Limb (tissue), 2 donors: ENCODE data around the gene KLRC4.
A peak's percentile ranks its signal among the peaks of the same experiment; 100 is the strongest.
"Not testable (repeated sequence)": the region's sequence is repeated elsewhere in the genome, so short reads cannot be mapped to it uniquely, and the experiment has no call there.

Experiments used
- DNase-seq, 2 donors: peaks; one replicate each; pipeline ENCODE4 v3.0.0-alpha.2; 2016; ENCODE audit errors: extremely low spot score in 2 of 2

Gene KLRC4, protein sequence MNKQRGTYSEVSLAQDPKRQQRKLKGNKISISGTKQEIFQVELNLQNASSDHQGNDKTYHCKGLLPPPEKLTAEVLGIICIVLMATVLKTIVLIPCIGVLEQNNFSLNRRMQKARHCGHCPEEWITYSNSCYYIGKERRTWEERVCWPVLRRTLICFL

DNA sequence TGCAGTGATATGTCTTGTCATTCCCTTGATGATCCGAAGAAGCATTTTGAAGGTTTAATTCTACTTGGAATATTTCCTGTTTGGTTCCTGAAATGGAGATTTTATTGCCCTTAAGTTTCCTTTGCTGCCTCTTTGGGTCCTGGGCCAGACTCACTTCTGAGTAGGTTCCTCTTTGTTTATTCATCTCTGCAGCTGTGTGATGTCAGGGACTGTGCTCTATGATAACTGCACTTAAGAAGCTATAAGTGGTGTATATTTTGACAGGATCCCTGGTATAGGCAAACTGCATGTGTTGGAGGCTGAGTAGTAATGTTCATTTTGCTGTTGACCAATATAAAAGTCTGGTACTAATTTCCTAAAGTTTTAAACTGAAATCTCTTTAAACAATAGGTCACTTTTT, at the start of gene KLRC4:
TSS of gene KLRC4 (minus strand) at position 366 of the 400 bp plus-strand sequence. CDS start at position 184, 182 bp downstream.
- no peak for DNase-seq

DNA sequence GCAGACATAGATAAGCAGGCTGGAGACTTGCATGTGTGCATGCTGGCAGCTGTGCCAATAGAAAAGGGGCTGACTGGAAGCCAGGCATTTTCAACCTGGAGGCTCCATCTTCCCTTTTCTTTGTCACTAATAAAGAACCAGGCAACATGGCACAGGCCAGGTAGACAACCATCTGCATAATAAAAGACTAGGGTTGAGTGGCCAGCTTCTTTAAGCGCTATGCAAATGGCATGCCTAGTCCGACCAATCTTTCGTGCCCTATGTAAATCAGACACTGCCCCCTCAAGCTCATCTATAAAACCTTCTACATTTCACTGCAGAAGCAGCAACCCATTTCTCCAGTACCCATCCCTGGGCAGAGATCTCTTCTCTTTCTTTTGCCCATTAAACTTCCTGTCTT, 48.2 kb upstream of the KLRC4 start:
- DNase-seq: no peak

DNA sequence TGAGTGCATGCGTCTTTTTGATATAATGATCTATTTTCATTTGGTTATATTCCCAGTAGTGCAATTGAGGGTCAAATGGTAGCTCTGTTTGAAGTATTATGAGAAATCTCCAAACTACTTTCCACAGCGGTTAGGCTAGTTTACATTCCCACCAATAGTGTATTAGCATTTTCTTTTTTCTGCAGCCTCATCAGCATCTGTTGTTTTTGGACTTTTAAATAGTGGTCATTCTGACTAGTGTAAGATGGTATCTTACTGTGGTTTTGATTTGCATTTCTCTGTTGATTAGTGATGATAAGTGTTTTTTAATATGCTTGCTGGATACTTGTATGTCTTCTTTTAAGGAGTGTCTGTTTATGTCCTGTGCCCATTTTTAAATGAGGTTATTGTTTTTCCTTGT, 47.3 kb upstream of the KLRC4 start:
- no peak for DNase-seq

DNA sequence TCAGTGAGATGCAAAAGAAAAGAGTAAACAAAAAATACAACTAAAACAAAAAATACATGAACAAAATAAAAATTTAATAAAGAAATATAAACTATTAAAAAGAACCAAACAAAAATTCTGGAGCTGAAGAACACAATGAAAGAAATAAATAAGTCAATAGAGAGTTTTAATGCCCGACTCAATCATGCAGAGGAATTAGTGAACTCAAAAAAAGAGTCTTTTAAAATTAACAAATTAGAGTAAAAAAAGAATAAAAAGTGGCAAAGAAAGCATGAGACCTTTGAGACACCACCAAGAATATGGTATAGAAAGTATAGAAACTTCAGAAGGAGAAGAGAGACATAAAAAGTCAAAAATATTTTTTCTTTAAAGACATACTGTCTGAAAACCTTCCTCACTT, 46.2 kb upstream of the KLRC4 start:
- DNase-seq: no peak

DNA sequence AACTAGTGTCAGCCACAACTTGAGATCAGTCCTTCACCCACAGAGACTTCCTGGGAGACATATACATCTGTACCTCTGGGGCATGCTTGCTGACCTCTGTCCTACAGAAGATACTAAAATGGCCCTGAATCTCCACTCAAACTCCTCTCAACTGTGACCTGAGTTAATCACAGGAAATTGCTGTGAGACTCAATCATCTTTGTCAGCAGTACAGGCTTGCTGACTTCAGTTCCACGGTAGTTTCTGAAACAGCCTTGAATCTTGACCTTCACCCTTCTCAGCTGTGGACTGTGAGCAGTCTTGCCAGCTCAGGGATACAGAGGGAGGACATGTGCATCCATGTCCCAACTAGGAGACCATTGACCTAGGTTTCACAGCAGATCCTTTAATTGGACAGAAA, 45.0 kb upstream of the KLRC4 start:
- DNase-seq: no peak

DNA sequence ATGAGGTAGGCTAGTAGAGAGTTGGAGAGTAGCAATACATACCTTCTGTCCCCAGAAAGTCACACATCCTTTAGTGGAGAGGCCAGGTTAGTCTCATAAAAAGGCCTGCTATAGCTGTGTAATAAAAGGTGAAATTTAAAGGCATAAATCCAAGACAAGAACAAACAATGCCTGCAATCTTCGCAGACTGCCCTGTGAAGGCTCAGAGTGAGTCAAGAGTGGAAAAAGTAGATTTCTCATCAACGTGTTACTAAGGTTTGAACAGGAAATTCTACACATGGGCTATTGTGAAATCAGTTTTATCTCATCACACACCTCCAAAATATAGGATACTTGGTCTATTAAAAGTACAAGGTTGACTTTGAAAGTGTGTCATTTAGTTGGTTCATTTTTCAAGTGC, 43.6 kb upstream of the KLRC4 start, which contains the start of gene KLRC1:
TSS of gene KLRC1 (minus strand) at position 222 of the 400 bp plus-strand sequence. CDS start 2,221 bp downstream, outside the sequence.
- no peak for DNase-seq

DNA sequence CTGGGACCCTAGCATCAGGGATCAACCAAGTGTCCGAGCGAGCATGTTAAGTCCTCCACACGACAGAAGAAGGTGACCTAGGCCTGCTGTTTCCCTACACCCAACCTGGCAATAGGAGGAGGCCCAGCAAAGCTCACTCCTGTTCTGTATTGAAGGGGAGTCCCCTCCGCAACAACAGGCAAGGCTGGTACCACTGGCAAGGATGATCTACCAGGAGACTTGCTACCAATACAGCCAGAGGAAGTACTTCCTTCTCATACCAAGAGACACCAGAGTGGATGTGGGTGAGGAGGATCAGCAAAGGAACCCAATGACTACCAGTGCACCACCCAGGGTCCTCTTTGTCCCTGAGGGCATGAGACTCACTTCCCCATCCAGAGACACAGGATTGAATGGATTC, 38.7 kb upstream of the KLRC4 start:
- DNase-seq: no peak

DNA sequence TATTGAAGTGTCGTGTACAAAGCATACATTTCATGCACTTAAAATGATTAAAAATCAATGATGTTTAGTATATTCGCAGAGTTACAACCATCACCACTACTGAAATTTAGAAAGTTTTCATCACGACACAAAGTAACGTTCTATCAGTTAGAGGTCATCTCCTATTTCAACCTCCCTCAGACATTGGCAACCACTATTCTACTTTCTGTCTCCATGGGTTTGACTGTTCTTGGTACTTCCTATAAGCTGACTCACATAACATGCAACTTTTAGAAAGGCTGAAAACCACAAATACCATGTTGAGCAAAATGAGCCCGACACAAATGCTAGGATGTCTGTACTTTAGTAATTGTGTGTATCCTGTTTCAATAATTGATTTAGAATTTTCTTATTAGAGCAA, 36.5 kb upstream of the KLRC4 start:
- DNase-seq: not testable (repeated sequence)

DNA sequence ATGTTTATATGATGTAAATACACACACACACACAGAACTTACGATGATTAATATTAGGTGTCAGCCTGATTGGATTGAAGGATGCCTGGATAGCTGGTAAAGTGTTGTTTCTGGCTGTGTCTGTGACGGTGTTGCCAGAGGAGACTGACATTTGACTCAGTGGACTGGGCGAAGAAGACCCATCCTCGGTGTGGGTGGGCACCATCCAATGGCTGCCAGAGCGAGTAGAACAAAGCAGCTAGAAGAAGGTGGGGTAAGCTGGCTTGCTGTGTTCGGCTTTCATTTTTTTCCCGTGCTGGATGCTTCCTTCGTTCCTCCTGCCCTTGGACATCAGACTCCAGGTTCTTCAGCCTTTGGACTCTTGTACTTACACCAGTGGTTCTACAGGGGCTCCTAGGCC, 31.6 kb upstream of the KLRC4 start:
- peak in 1 of 2 donors; percentile 13 for DNase-seq

DNA sequence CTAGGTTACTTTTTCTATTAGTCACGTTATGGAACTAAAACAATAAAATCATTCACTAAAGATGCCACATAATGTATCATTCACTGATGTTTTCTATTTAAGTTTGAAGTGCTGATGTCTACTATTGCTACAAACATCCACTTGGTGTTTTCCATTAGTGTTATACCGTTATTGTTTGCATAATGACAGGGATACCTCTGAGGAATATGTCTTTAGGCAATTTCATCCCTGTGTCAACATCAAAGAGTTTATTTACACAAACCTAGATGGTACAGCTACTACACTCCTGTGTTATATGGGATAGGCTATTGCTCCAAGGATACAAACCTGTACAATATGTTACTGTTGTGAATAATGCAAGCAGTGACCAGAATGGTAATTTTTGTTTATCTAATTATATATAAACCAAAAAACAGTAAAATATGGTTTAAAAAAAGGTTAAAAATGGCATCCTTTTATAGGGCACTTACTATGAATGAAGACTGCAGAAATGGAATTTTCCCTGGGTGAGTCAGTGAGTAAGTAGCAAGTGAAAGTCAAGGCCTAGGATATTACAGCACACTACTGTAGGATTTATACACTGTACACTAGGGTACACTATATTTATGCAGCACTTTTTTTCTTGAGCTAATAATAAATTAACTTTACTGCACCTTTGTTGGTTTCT, 30.2 kb upstream of the KLRC4 start:
- not testable (repeated sequence) for DNase-seq

DNA sequence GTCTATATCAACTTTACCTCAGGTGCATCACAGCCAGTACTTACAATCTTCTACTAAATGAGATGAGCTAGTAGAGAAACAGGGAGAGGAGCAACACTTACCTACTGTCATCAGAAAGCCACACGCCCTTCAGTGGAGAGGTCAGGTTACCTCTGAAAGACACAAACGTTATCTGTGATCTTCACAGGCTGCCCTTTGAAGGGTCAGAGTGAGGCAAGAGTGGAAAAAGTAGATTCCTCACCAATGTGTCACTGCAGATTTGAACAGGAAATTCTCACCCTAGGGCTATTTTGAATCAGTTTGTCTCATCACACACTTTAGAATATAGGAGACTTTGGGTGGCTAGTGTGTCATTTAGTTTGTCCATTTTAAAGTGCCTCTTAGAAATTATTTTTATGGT, 28.0 kb upstream of the KLRC4 start:
- DNase-seq: not testable (repeated sequence)

DNA sequence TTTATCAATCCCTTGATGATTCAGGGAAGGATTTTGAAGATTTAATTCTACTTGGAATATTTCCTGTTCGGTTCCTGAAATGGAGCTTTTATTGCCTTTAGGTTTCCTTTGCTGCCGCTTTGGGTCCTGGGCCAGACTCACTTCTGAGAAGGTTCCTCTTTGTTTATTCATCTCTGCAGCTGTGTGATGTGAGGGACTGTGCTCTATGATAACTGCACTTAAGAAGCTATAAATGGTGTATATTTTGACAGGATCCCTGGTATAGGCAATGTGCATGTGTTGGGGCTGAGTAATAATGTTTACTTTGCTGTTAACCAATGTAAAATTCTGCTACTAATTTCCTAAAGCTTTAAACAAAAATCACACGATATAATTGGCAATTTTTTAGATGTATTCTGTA, 26.3 kb upstream of the KLRC4 start, which contains the start of gene KLRC2:
TSS of gene KLRC2 (minus strand) at position 195 of the 400 bp plus-strand sequence. CDS start at position 171, 24 bp downstream.
- peak; percentile 6 to 24 for DNase-seq

DNA sequence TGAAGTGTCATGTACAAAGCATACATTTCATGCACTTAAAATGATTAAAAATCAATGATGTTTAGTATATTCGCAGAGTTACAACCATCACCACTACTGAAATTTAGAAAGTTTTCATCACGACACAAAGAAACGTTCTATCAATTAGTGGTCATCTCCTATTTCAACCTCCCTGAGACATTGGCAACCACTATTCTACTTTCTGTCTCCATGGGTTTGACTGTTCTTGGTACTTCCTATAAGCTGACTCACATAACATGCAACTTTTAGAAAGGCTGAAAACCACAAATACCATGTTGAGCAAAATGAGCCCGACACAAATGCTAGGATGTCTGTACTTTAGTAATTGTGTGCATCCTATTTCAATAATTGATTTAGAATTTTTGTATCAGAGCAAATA, 21.1 kb upstream of the KLRC4 start:
- DNase-seq: not testable (repeated sequence)

DNA sequence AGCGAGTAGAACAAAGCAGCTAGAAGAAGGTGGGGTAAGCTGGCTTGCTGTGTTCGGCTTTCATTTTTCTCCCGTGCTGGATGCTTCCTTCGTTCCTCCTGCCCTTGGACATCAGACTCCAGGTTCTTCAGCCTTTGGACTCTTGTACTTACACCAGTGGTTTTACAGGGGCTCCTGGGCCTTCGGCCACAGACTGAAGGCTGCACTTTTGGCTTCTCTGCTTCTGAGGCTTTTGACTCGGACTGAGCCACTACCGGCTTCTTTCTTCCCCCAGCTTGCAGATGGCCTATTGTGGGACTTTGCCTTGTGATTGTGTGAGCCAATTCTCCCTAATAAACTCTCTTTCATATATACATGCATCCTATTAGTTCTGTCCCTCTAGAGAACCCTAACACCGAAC, 16.4 kb upstream of the KLRC4 start:
- not testable (repeated sequence) for DNase-seq

DNA sequence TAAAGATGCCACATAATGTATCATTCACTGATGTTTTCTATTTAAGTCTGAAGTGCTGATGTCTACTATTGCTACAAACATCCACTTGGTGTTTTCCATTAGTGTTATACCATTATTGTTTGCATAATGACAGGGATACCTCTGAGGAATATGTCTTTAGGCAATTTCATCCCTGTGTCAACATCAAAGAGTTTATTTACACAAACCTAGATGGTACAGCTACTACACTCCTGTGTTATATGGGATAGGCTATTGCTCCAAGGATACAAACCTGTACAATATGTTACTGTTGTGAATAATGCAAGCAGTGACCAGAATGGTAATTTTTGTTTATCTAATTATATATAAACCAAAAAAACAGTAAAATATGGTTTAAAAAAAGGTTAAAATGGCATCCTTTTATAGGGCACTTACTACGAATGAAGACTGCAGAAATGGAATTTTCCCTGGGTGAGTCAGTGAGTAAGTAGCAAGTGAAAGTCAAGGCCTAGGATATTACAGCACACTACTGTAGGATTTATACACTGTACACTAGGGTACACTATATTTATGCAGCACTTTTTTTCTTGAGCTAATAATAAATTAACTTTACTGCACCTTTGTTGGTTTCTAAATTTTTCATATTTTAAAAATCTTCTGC, 14.8 kb upstream of the KLRC4 start:
- DNase-seq: not testable (repeated sequence)

DNA sequence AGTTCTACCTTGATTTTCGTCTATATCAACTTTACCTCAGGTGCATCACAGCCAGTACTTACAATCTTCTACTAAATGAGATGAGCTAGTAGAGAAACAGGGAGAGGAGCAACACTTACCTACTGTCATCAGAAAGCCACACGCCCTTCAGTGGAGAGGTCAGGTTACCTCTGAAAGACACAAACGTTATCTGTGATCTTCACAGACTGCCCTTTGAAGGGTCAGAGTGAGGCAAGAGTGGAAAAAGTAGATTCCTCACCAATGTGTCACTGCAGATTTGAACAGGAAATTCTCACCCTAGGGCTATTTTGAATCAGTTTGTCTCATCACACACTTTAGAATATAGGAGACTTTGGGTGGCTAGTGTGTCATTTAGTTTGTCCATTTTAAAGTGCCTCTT, 12.6 kb upstream of the KLRC4 start:
- not testable (repeated sequence) for DNase-seq

DNA sequence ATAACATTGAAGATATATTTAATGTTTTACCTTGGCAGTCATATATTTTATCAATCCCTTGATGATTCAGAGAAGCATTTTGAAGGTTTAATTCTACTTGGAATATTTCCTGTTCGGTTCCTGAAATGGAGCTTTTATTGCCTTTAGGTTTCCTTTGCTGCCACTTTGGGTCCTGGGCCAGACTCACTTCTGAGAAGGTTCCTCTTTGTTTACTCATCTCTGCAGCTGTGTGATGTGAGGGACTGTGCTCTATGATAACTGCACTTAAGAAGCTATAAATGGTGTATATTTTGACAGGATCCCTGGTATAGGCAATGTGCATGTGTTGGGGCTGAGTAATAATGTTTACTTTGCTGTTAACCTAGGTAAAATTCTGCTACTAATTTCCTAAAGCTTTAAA, 10.8 kb upstream of the KLRC4 start, which contains the start of gene KLRC3:
TSS of gene KLRC3 (minus strand) at position 262 of the 400 bp plus-strand sequence. CDS start at position 217, 45 bp downstream.
- DNase-seq: not testable (repeated sequence)

DNA sequence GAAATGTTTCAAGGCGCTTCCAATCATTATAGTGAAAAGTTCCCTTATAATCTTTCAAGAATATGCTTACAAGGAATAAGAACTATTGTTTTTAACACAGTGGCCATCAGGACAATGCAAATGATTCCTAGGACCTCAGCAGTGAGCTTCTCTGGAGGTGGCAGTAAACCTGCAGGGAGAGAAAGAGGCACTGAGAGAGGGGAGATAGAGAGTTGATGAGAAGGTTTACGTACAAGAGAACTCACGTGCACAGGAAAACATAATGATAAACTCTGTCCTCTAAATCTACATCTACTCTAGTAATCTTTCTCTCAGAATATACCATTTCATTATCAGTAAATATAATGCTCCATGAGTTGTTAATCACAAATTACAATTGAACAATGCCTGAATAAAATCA, 715 bp downstream of the KLRC4 start:
- DNase-seq: no peak

DNA sequence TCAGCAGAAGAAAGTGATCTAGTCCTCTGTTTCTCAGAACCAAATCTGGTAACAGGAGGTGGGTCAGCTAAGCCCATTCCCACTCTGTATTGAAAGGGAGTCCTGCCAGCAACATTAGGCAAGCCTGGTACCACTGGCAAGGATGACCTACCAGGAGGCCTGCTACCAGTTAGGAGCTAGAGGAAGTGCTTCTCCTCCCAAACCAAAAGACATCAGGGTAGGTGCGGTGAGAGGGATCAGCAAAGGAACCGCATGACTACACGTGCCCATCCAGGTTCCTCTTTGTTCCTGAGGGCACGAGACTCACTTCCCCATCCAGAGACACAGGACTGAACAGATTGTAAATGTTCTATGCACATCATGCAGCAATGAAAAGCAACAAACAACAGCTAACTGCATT, 2.8 kb downstream of the KLRC4 start:
- DNase-seq: no peak

DNA sequence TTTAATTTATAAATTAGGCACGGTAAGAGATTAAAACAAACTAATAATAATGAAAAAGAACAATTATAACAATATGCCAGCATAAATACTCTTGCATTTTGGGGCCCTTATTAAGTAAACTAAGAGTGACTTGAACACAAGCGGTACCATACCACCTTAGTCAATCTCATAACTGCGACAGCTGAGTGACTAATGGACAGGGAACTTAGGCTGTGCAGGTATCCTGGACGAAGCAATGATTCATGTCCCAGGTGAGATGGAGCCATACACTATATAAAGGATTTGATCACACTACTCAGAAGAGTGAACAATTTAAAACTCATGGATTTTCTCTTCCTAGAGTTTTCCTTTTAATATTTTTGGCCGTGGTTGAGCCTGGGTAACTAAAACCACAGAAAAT, 4.3 kb downstream of the KLRC4 start:
- no peak for DNase-seq

DNA sequence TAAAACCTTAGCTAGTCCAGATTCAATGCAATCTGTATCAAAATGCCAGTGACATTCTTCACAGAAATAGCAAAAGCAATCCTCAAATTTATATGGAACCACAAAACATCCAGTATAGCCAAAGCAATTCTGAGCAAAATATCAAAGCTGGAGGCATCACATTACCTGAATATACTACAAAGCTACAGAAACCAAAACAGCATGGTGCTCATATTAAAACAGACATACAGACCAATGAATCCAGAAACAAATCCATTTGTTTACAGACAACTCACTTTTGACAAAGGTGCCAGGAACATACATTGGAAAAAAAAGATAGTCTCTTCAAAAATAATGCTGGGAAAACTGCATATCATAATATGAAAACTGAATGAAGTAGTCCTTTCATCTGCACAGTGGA, 4.8 kb downstream of the KLRC4 start:
- no peak for DNase-seq

DNA sequence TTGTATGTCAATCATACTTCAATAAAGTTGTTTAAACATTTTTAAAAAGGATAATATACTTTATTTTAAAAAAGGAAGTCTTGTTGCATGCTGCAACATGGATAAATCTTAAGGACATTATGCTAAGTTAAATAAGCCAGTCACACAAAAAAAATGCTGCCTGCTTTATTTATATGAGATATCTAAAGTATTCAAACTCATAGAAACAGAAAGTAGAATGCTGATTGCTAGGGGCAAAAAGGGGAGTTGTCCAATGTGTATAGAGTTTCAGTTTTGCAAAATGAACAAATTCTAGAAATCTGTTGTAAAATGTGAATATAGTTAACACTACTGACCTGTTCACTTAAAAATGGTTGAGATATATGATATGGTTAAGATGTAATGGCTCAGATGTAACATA, 8.7 kb downstream of the KLRC4 start:
- DNase-seq: no peak

DNA sequence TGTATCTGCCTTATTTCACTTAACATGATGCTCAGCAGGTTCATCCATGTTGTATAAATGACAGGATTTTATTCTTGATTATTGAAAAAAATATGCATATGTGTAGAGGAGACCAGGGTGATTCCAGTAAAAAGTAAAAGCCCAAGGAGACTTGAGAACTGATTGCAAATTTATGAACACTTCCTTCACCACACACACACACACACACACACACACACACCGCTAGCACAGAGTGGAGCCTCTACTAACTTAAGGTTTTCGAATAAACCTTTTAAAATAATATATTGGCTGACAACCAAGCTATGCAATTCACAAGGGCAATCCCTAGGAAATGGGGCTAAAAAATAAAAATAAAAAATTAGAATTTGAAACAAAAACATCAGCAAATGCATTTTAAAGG, 11.4 kb downstream of the KLRC4 start:
- DNase-seq: no peak
